Mesodermal cell (in vitro differentiated cells): ENCODE results near the gene CMIP.

Experiments used
- H3K27ac ChIP-seq: 2 replicates; pipeline ENCODE4 v1.7.0; 2013; ENCODE audit warnings: mild to moderate bottlenecking, low read depth, low read length, moderate library complexity; ENCODE audit not compliant: severe bottlenecking
- H3K36me3 ChIP-seq: 2 replicates; pipeline ENCODE4 v1.7.1; 2013; ENCODE audit warnings: mild to moderate bottlenecking, low read length, moderate library complexity; ENCODE audit not compliant: control insufficient read depth, insufficient read depth
- H3K4me1 ChIP-seq: one replicate; pipeline ENCODE4 v1.7.1; 2013; ENCODE audit warnings: mild to moderate bottlenecking, low read length; ENCODE audit not compliant: insufficient read depth, control insufficient read depth, poor library complexity, severe bottlenecking
- H3K4me3 ChIP-seq: 2 replicates; pipeline ENCODE4 v1.7.0; 2013; ENCODE audit warnings: low read length, control low read depth, mild to moderate bottlenecking; ENCODE audit not compliant: insufficient read depth, poor library complexity, severe bottlenecking; ENCODE audit errors: extremely low read depth
- H3K9me3 ChIP-seq: 2 replicates; pipeline ENCODE4 v1.7.1; 2013; ENCODE audit warnings: mild to moderate bottlenecking, low read length, moderate library complexity; ENCODE audit not compliant: control insufficient read depth
- WGBS, 2 experiments: methylation state at CpG; one replicate each; pipeline ENCODE4 v1.1.5; 2013; ENCODE audit warnings: missing lambda C conversion rate in 2 of 2; ENCODE audit not compliant: insufficient coverage in 2 of 2; 5-methylcytosine and 5-hydroxymethylcytosine counted together

Gene CMIP

DNA sequence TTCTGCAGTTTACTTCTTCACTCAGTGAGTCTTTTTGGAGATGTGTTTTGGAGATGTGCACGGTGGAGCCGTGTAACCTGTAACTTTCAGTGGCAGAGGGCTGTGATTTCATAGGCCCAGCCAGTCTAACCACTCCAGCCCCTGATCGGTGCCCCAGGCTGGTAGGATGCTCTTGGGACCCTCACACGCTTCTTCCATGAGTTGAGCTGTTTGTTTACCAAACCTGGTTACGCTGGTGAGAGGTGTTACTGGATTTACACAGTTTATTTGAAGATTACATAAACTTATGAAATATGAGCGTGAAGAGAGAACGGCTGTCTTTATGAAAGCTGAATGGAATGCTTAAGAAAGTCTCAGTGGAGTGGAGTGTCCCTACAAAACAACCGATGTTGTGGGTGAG is 96.7 kb downstream of the CMIP start:
- Histone ChIP-seq H3K4me3 (no peak overlapping the region), H3K27ac (no peak overlapping the region), H3K36me3 (peaks cover 7% of the 10 kb centered on the region), H3K4me1 (peaks cover 35% of the 10 kb centered on the region), H3K9me3 (no peaks in the 10 kb centered on the region)
- whole genome bisulfite sequencing, 2 experiments = 92 to 96% methylated on average over 5 to 8 of the region's 8 CpGs

DNA sequence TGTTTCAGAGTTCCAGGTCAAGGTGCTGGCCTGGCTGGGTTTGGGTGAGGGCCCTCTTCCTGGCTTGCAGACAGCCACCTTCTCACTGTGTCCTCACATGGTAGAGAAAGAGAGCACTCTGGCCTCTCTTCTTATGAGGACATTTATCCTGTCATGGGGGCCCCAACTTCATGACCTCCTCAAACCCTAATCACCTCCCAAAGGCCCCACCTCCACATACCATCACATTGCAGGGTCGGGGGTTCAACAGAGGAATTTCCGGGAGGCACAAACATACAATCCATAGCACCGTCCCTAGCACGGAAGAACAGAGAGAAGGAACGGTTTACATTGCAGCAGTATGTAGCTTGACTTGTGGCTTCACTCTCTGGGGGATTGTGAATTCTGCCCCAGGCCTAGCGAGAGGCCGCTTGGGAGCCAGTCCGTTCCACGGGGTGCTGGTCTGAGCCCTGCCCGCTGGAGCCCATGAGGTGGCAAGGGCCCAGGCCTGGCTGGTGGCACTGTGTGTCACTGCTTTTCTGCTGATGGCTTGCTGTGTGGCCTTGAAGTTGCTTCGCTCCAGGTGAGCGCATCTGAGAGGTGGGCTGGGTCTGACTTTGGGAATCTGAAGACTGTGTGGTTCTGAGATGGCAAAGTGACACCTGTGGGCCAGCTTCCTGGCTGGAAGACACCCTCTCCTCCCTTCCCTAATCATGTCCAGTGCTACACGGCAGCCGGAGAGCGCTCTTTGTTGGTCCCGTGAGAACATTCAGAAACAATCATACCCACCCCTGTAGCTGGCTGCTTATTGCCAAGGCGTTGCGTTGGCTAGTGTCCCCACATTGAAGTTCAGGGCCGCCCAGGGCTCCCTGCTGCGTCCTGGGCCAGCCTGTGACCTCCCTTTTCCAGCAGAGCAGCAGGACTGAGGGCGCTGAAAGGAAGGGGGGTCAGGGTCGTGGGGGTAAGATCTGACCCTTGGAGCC is 98.3 kb downstream of the CMIP start:
- no peak overlapping the region for H3K4me3 ChIP-seq
- peaks cover 35% of the 10 kb centered on the region for H3K4me1 ChIP-seq
- H3K9me3 ChIP-seq = no peaks in the 10 kb centered on the region
- no peak overlapping the region for H3K27ac ChIP-seq
- H3K36me3 ChIP-seq = no peaks in the 10 kb centered on the region
- 95 to 98% methylated on average over 17 to 19 of the region's 22 CpGs for WGBS, 2 experiments

DNA sequence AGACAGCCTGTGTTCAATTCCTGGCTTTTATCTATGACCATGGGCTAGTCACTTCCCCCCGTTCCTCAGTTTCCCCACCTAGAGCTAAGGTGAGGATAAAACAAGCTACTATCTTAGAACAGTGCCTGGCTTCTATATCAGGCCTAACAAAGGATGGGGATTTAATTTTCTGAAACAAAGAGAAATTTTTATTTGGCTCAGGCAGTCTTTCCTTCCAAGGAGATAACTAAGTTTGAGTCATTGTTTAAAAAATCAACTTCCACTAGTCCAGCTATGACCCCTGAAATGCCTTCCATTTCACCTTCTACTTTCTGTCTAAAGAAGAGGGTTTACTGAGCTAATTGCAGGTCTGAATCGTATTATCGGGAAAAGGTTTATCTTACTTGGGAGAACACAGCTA is 99.0 kb downstream of the CMIP start:
- Histone ChIP-seq H3K36me3 (no peaks in the 10 kb centered on the region), H3K9me3 (no peaks in the 10 kb centered on the region), H3K4me3 (no peak overlapping the region), H3K27ac (no peak overlapping the region), H3K4me1 (peaks cover 33% of the 10 kb centered on the region)
- 90 to 100% methylated on average over 2 to 3 of the region's 3 CpGs for WGBS, 2 experiments

GRCh38 chr16:81544261-81544660 is 99.7 kb downstream of the CMIP start:
- no peaks in the 10 kb centered on the region for H3K9me3 ChIP-seq
- WGBS, 2 experiments = 90 to 100% methylated on average over 4 to 5 of the region's 7 CpGs
- H3K27ac ChIP-seq = no peak overlapping the region
- no peak overlapping the region for H3K4me3 ChIP-seq
- H3K36me3 ChIP-seq = no peaks in the 10 kb centered on the region
- H3K4me1 ChIP-seq = peaks cover 28% of the 10 kb centered on the region

GRCh38 chr16:81544700-81545271 is 100.2 kb downstream of the CMIP start:
- Histone ChIP-seq H3K4me3 (no peak overlapping the region), H3K9me3 (no peaks in the 10 kb centered on the region), H3K36me3 (no peaks in the 10 kb centered on the region), H3K4me1 (peaks cover 23% of the 10 kb centered on the region), H3K27ac (no peak overlapping the region)
- WGBS, 2 experiments = 84 to 92% methylated on average over 5 to 6 of the region's 9 CpGs

- peaks cover 29% of the 10 kb centered on the region for H3K4me1 ChIP-seq
- 83 to 91% methylated on average over 17 to 24 of the region's 25 CpGs for WGBS, 2 experiments
- H3K27ac ChIP-seq = no peak overlapping the region
- H3K36me3 ChIP-seq = no peaks in the 10 kb centered on the region
- no peak overlapping the region for H3K4me3 ChIP-seq
- no peaks in the 10 kb centered on the region for H3K9me3 ChIP-seq
Observed at GRCh38 chr16:81545470-81546250, 101.1 kb downstream of the CMIP start.

- WGBS, 2 experiments = 96 to 97% methylated on average over 14 of the region's 14 CpGs
- Histone ChIP-seq H3K4me1 (peaks cover 40% of the 10 kb centered on the region), H3K4me3 (no peak overlapping the region)
Observed at GRCh38 chr16:81546781-81547180, 102.2 kb downstream of the CMIP start.

GRCh38 chr16:81547194-81547938 is 102.8 kb downstream of the CMIP start:
- no peaks in the 10 kb centered on the region for H3K9me3 ChIP-seq
- H3K4me1 ChIP-seq = peaks cover 37% of the 10 kb centered on the region
- H3K36me3 ChIP-seq = no peaks in the 10 kb centered on the region
- H3K4me3 ChIP-seq = no peak overlapping the region
- no peak overlapping the region for H3K27ac ChIP-seq
- 95% methylated on average over 13 to 15 of the region's 15 CpGs for WGBS, 2 experiments

More at GRCh38 chr16:81546781-81547180, 102.2 kb downstream of the CMIP start:
- H3K36me3 ChIP-seq = no peaks in the 10 kb centered on the region
- H3K27ac ChIP-seq = no peak overlapping the region
- H3K9me3 ChIP-seq = no peaks in the 10 kb centered on the region

- WGBS, 2 experiments = 98 to 100% methylated on average over 4 of the region's 5 CpGs
- no peaks in the 10 kb centered on the region for H3K9me3 ChIP-seq
- H3K27ac ChIP-seq = no peak overlapping the region
- H3K4me1 ChIP-seq = peaks cover 35% of the 10 kb centered on the region
- no peak overlapping the region for H3K4me3 ChIP-seq
- H3K36me3 ChIP-seq = no peaks in the 10 kb centered on the region
Observed at GRCh38 chr16:81547939-81548216, 103.3 kb downstream of the CMIP start.

DNA sequence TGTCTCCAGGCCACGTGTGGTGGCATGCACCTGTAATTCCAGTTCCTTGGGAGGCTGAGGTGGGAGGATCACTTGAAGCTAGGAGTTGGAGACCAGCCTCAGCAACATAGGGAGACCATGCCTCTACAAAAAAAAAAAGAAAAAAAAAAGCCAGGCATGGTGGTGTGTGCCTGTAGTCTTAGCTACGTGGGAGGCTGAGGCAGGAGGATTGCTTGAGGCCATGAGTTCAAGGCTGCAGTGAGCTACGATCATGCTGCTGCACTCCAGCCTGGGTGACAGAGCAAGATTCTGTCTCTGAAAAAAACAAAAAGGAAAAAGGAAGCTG is 103.9 kb downstream of the CMIP start:
- Histone ChIP-seq H3K4me1 (peaks cover 32% of the 10 kb centered on the region), H3K4me3 (no peak overlapping the region), H3K27ac (no peak overlapping the region), H3K9me3 (no peaks in the 10 kb centered on the region), H3K36me3 (no peaks in the 10 kb centered on the region)
- 93 to 100% methylated on average over 3 of the region's 3 CpGs for WGBS, 2 experiments
